ENCODE measurements around the gene STK16. TPM values are rescaled to one million over a fixed set of nuclear protein-coding genes. Genes with fewer than 3 reads are reported as not detected.

The STK16 gene
- total RNA-seq, 2 experiments from 2014 or later: 11.2 to 14.1 TPM

GRCh38 chr2:219214786-219215185 lies 30.5 kb upstream of the STK16 start:
- Histone ChIP-seq H3K4me1 (ENCODE audit: insufficient read depth, low read length) (peaks cover 43% of the 10 kb centered on the region), H3K9me3 (ENCODE audit: control insufficient read depth in 1 of 2, insufficient read depth in 1 of 2, low read length in 2 of 2) (no peaks in the 10 kb centered on the region), H3K4me3 (ENCODE audit: low read length) (no peak overlapping the region), H3K27me3 (ENCODE audit: control insufficient read depth in 1 of 2, insufficient read depth in 2 of 2, low read length in 2 of 2) (no peaks in the 10 kb centered on the region), H3K36me3 (ENCODE audit: insufficient read depth, low read length) (peaks cover 2% of the 10 kb centered on the region), H3K27ac (ENCODE audit: low read depth in 1 of 2, low read length in 2 of 2) (no peak overlapping the region)
- no peaks in the 10 kb centered on the region for H3K27me3 Mint-ChIP-seq
- intact Hi-C loops (cut with DNase I, micrococcal nuclease): loop anchor here (2.0 to 5.0 kb wide), 3 partner anchors 14 to 157 kb away; partner anchors contain the start of genes TUBA4A (in 2 of the 2), TUBA4B (in 2 of the 2), ANKZF1 (in 1 of the 2) and ATG9A (in 1 of the 2)
- no peak overlapping the region for H3K4me3 Mint-ChIP-seq
- ChIA-PET POLR2A (interaction anchor here (1.1 to 2.0 kb wide), 3 partner anchors 8 to 38 kb away, joined by 3 to 7 read pairs (median 6); partner anchors contain the start of genes ANKZF1, ATG9A, CNPPD1 and ZFAND2B), CTCF (interaction anchor here (2.8 kb wide), 1 partner anchor 80 kb away, joined by 13 read pairs; no protein-coding TSS in a partner anchor)
- H3K27ac Mint-ChIP-seq: no peak overlapping the region
- peaks cover 23% of the 10 kb centered on the region for H3K36me3 Mint-ChIP-seq (ENCODE audit: low read depth)
- peaks cover 31% of the 10 kb centered on the region for H3K4me1 Mint-ChIP-seq (ENCODE audit: low read depth)
- ATAC-seq (ENCODE audit: poor library complexity): no peak
- H3K9me3 Mint-ChIP-seq: no peaks in the 10 kb centered on the region
- no peak for DNase-seq
- no peak for TF ChIP-seq CTCF (IDR thresholded peaks at IDR 0.05)

DNA sequence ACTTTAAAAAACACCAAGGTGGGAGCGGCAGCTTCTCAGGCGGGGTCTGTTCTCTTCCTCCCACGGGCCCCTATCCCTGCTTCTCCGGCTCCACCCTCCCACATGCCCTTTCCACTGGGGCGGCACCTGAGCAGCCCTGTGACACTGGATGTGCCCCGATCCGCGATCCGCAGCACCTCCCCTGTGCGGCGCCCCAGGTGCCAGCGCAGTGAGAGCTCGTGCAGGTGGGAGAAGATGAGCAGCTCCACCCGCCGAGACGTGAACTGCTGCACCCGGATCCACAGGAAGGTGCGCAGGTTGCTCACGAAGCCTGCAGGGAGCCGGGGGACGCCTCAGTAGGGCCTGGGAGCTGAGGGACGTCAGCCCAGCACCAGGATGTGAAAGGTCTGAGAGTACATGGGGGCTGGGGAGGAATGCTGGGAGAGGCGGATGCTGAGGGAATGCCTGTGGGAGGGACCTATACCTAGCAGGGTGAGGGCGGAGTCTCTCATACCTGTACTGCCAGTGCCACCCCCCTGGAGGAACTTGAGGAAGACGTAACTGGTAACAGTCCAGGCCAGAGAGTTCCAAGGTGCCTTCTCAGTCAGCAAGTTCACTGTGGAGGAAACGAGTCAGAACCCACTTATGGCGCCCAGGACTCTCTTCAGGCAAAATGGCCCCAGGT lies 29.3 kb upstream of the STK16 start:
- DNase-seq (no peak), ATAC-seq (ENCODE audit: poor library complexity) (no peak)
- Histone ChIP-seq H3K36me3 (ENCODE audit: insufficient read depth, low read length) (peaks cover 14% of the 10 kb centered on the region), H3K9me3 (ENCODE audit: control insufficient read depth in 1 of 2, insufficient read depth in 1 of 2, low read length in 2 of 2) (no peaks in the 10 kb centered on the region), H3K27ac (ENCODE audit: low read depth in 1 of 2, low read length in 2 of 2) (no peak overlapping the region), H3K27me3 (ENCODE audit: control insufficient read depth in 1 of 2, insufficient read depth in 2 of 2, low read length in 2 of 2) (no peaks in the 10 kb centered on the region), H3K4me3 (ENCODE audit: low read length) (no peak overlapping the region), H3K4me1 (ENCODE audit: insufficient read depth, low read length) (peaks cover 31% of the 10 kb centered on the region)
- no peak for TF ChIP-seq CTCF (IDR thresholded peaks at IDR 0.05)
- intact Hi-C loops (cut with DNase I, micrococcal nuclease): loop anchor here (2.0 to 5.0 kb wide), 2 partner anchors 13 to 36 kb away; partner anchors contain the start of genes TUBA4A (in 2 of the 2), TUBA4B (in 2 of the 2), ANKZF1 (in 1 of the 2) and ATG9A (in 1 of the 2)
- ChIA-PET CTCF (interaction anchor here (1.2 to 2.8 kb wide), 3 partner anchors 38 to 79 kb away, joined by 3 to 13 read pairs (median 6); partner anchors contain the start of gene TUBA4A), POLR2A (interaction anchor here (1.9 to 6.7 kb wide), 3 partner anchors 14 to 40 kb away, joined by 6 to 63 read pairs (median 10); partner anchors contain the start of genes ANKZF1, ATG9A, CNPPD1 and TUBA4A)
- Mint-ChIP-seq H3K4me3 (peak overlapping the region; percentile 23), H3K27me3 (no peaks in the 10 kb centered on the region), H3K9me3 (no peaks in the 10 kb centered on the region), H3K27ac (no peak overlapping the region), H3K4me1 (ENCODE audit: low read depth) (peaks cover 24% of the 10 kb centered on the region), H3K36me3 (ENCODE audit: low read depth) (peaks cover 35% of the 10 kb centered on the region)

- DNase-seq: no peak
- Histone ChIP-seq H3K9me3 (ENCODE audit: control insufficient read depth in 1 of 2, insufficient read depth in 1 of 2, low read length in 2 of 2) (no peaks in the 10 kb centered on the region), H3K4me3 (ENCODE audit: low read length) (no peak overlapping the region), H3K36me3 (ENCODE audit: insufficient read depth, low read length) (peaks cover 20% of the 10 kb centered on the region), H3K4me1 (ENCODE audit: insufficient read depth, low read length) (peaks cover 26% of the 10 kb centered on the region), H3K27ac (ENCODE audit: low read depth in 1 of 2, low read length in 2 of 2) (no peak overlapping the region), H3K27me3 (ENCODE audit: control insufficient read depth in 1 of 2, insufficient read depth in 2 of 2, low read length in 2 of 2) (no peaks in the 10 kb centered on the region)
- Mint-ChIP-seq H3K4me1 (ENCODE audit: low read depth) (peaks cover 19% of the 10 kb centered on the region), H3K36me3 (ENCODE audit: low read depth) (peaks cover 36% of the 10 kb centered on the region), H3K27ac (no peak overlapping the region), H3K27me3 (no peaks in the 10 kb centered on the region), H3K4me3 (peak overlapping the region; percentile 51), H3K9me3 (no peaks in the 10 kb centered on the region)
- ChIA-PET POLR2A (interaction anchor here (0.8 to 6.7 kb wide), 4 partner anchors 13 to 40 kb away, joined by 3 to 63 read pairs (median 8); partner anchors contain the start of genes ANKZF1, ATG9A, CNPPD1 and TUBA4A), CTCF (interaction anchor here (1.2 to 2.8 kb wide), 3 partner anchors 38 to 78 kb away, joined by 3 to 13 read pairs (median 6); partner anchors contain the start of gene TUBA4A)
- ATAC-seq (ENCODE audit: poor library complexity): no peak
- no peak for TF ChIP-seq CTCF (IDR thresholded peaks at IDR 0.05)
- intact Hi-C loops (cut with DNase I, micrococcal nuclease): loop anchor here (5.0 kb wide), 1 partner anchor 36 kb away; the partner anchor contains the start of genes TUBA4A (in 2 of the 2) and TUBA4B (in 2 of the 2)
Observed at GRCh38 chr2:219216535-219216915, 28.8 kb upstream of the STK16 start.
